SK-N-SH (cell line): ENCODE measurements around the gene CNTFR. TPM values are rescaled to one million over a fixed set of nuclear protein-coding genes. Genes with fewer than 3 reads are reported as not detected.

ENCODE experiments used
- CTCF ChIA-PET: fragments of 300-600, 350-600 bp; formaldehyde crosslinking; extraction: SDS; loops from one replicate; lab custom pipeline; 2021; lab: Yijun Ruan, JAX
- POLR2A ChIA-PET: fragments of 350-600 bp; sonication (Branson Sonifier 250); formaldehyde crosslinking; extraction: SDS; loops from one replicate; lab custom pipeline; 2020; ENCODE audit warnings: antibody characterized with exemption, inconsistent platforms; lab: Yijun Ruan, JAX
- DNase-seq: peaks from one replicate; pipeline ENCODE4 v3.0.0; 2012
- H2AFZ ChIP-seq: fragments of 200-600 bp; sonication (generic); 2 replicates; pipeline ENCODE4 v1.8.1; 2016; ENCODE audit warnings: antibody characterized with exemption, mild to moderate bottlenecking, low read depth
- H3F3A ChIP-seq: fragments of 200-600 bp; sonication (generic); replicated peaks from 2 replicates; pipeline ENCODE3; 2016; ENCODE audit warnings: antibody characterized with exemption, mild to moderate bottlenecking; ENCODE audit not compliant: insufficient read depth
- H3K27ac ChIP-seq, 2 experiments: fragments of 200-500 bp in 1 of 2; fragments of 200-600 bp in 1 of 2; sonication (Bioruptor generic) in 1 of 2; sonication (generic), shearing (Covaris generic) in 1 of 2; 2 replicates each; pipeline versions ENCODE4 v1.5.1 to v1.6.1; 2014 to 2016; ENCODE audit warnings: low read depth in 2 of 2, inconsistent platforms in 1 of 2, low read length in 1 of 2, mild to moderate bottlenecking in 1 of 2, mixed read lengths in 1 of 2
- H3K27me3 ChIP-seq: fragments of 200-600 bp; sonication (generic), shearing (Covaris generic); 2 replicates; pipeline ENCODE4 v1.6.1; 2016; ENCODE audit warnings: mixed run types; ENCODE audit not compliant: insufficient read depth
- H3K36me3 ChIP-seq, 2 experiments: fragments of 200-500 bp in 1 of 2; fragments of 200-600 bp in 1 of 2; sonication (Bioruptor generic) in 1 of 2; sonication (generic) in 1 of 2; replicated peaks in 1 of 2; 2 replicates each; pipeline versions ENCODE3 to v1.5.1; 2014 to 2016; ENCODE audit warnings: low read length in 1 of 2, mild to moderate bottlenecking in 1 of 2; ENCODE audit not compliant: insufficient read depth in 2 of 2, control insufficient read depth in 1 of 2
- H3K4me1 ChIP-seq, 2 experiments: fragments of 200-500 bp in 1 of 2; fragments of 200-600 bp in 1 of 2; sonication (Bioruptor generic) in 1 of 2; sonication (generic), shearing (Covaris generic) in 1 of 2; 2 replicates each; pipeline versions ENCODE4 v1.5.1 to v1.6.1; 2014 to 2016; ENCODE audit warnings: low read depth in 1 of 2, low read length in 1 of 2, mixed run types in 1 of 2; ENCODE audit not compliant: insufficient read depth in 2 of 2, control insufficient read depth in 1 of 2
- H3K4me2 ChIP-seq: fragments of 200-600 bp; sonication (generic), shearing (Covaris generic); 2 replicates; pipeline ENCODE4 v1.6.1; 2017; ENCODE audit warnings: mixed run types
- H3K4me3 ChIP-seq, 2 experiments: fragments of 200-500 bp in 1 of 2; fragments of 200-600 bp in 1 of 2; sonication (Bioruptor generic) in 1 of 2; sonication (generic), shearing (Covaris generic) in 1 of 2; 2 replicates each; pipeline versions ENCODE4 v1.5.1 to v1.8.1; 2014 to 2016; ENCODE audit warnings: low read depth in 2 of 2, inconsistent platforms in 1 of 2, low read length in 1 of 2, mild to moderate bottlenecking in 1 of 2, mixed read lengths in 1 of 2, moderate library complexity in 1 of 2
- H3K79me2 ChIP-seq: fragments of 200-600 bp; sonication (generic); 2 replicates; pipeline ENCODE4 v1.8.1; 2017; ENCODE audit warnings: mild to moderate bottlenecking; ENCODE audit not compliant: insufficient read depth
- H3K9ac ChIP-seq: fragments of 200-600 bp; sonication (generic); 2 replicates; pipeline ENCODE4 v1.6.1; 2017; ENCODE audit warnings: mixed run types
- H3K9me2 ChIP-seq: fragments of 200-600 bp; sonication (generic); 2 replicates; pipeline ENCODE4 v1.6.1; 2017; ENCODE audit warnings: mixed run types
- H3K9me3 ChIP-seq: fragments of 200-600 bp; sonication (generic); 2 replicates; pipeline ENCODE4 v1.6.1; 2017; ENCODE audit warnings: mixed run types, mild to moderate bottlenecking, moderate library complexity
- H4K20me1 ChIP-seq: fragments of 200-600 bp; sonication (generic); 2 replicates; pipeline ENCODE4 v1.6.1; 2017; ENCODE audit warnings: mild to moderate bottlenecking, mixed run types; ENCODE audit not compliant: insufficient read depth
- JUND ChIP-seq: IDR thresholded peaks from 2 replicates; pipeline ENCODE4 v1.4.0; 2012
- NFIC ChIP-seq: IDR thresholded peaks from 2 replicates; pipeline ENCODE4 v1.4.0; 2012; ENCODE audit warnings: borderline replicate concordance
- POLR2AphosphoS5 ChIP-seq: IDR thresholded peaks from 2 replicates; pipeline ENCODE4 v1.6.1; 2012; ENCODE audit warnings: low read depth, low read length
- RFX5 ChIP-seq: IDR thresholded peaks from 2 replicates; pipeline ENCODE4 v1.6.1; 2012; ENCODE audit warnings: mild to moderate bottlenecking, improper control_type of control experiment, low read length
- RXRA ChIP-seq: IDR thresholded peaks from 2 replicates; pipeline ENCODE4 v1.4.0; 2012; ENCODE audit warnings: low read depth, mild to moderate bottlenecking, borderline replicate concordance
- SMC3 ChIP-seq: IDR thresholded peaks from 2 replicates; pipeline ENCODE4 v1.6.1; 2012; ENCODE audit warnings: low read depth, low read length, improper control_type of control experiment
- TAF1 ChIP-seq: IDR thresholded peaks from 2 replicates; pipeline ENCODE4 v1.6.1; 2012; ENCODE audit warnings: low read depth, mild to moderate bottlenecking, low read length, moderate library complexity, borderline replicate concordance
- WGBS: methylation state at CpG from one replicate; pipeline ENCODE4 v1.1.6; 2017; ENCODE audit warnings: low lambda C conversion rate; 5-methylcytosine and 5-hydroxymethylcytosine counted together
- polyA plus RNA-seq, 3 experiments: library from polyadenylated mRNA; depleted of rRNA; stranded (reverse); fragments of >200 nt; gene quantifications; 2 replicates each; pipeline ENCODE4 v1.2.3, GENCODE V29; 2012
- TF ChIP-seq, protein P1 (sequence below): fragments of 150-350 bp; IDR thresholded peaks from 2 replicates; pipeline ENCODE4 v1.6.1; 2016; ENCODE audit warnings: mild to moderate bottlenecking, low read depth, low read length
- TF ChIP-seq, protein P2 (sequence below): IDR thresholded peaks from 2 replicates; pipeline ENCODE4 v1.4.0; 2012; ENCODE audit warnings: low read depth
- TF ChIP-seq, protein P3 (sequence below): fragments of 200-600 bp; sonication (generic); IDR thresholded peaks from 2 replicates; pipeline ENCODE4 v1.6.1; 2017; ENCODE audit warnings: antibody characterized with exemption, mild to moderate bottlenecking, moderate library complexity

CNTFR gene
- polyA plus RNA-seq, 1 of the 3 experiments (the other 2 are of a cell fraction), result 1.8 TPM

- no peaks in the 10 kb centered on the region for H3F3A ChIP-seq
- POLR2A ChIA-PET, result no interaction called here
- no peaks in the 10 kb centered on the region for H3K36me3 ChIP-seq
- TF ChIP-seq POLR2AphosphoS5 (no peak), NFIC (no peak), RXRA (no peak), JUND (no peak), RFX5 (no peak), TAF1 (no peak), SMC3 (no peak)
- TF ChIP-seq, protein P1, sequence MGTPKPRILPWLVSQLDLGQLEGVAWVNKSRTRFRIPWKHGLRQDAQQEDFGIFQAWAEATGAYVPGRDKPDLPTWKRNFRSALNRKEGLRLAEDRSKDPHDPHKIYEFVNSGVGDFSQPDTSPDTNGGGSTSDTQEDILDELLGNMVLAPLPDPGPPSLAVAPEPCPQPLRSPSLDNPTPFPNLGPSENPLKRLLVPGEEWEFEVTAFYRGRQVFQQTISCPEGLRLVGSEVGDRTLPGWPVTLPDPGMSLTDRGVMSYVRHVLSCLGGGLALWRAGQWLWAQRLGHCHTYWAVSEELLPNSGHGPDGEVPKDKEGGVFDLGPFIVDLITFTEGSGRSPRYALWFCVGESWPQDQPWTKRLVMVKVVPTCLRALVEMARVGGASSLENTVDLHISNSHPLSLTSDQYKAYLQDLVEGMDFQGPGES, result no peak
- TF ChIP-seq, protein P2, sequence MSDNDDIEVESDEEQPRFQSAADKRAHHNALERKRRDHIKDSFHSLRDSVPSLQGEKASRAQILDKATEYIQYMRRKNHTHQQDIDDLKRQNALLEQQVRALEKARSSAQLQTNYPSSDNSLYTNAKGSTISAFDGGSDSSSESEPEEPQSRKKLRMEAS, result no peak
- 57% methylated on average over 1 of the region's 1 CpG for WGBS
- no peak overlapping the region for H3K27ac ChIP-seq
- no peak overlapping the region for H3K4me3 ChIP-seq
- no peaks in the 10 kb centered on the region for H4K20me1 ChIP-seq
- no peaks in the 10 kb centered on the region; the same call in 1 of the 2 replicates for H3K27me3 ChIP-seq
- H3K9me2 ChIP-seq, result no peaks in the 10 kb centered on the region
- H3K9me3 ChIP-seq, result no peaks in the 10 kb centered on the region
- no peak overlapping the region for H2AFZ ChIP-seq
- no peak overlapping the region for H3K4me2 ChIP-seq
- CTCF ChIA-PET, result interaction anchor here (0.8 to 4.8 kb wide), 11 partner anchors 13 to 254 kb away, joined by 3 to 55 read pairs (median 4); partner anchors contain the start of gene RPP25L
- no peak overlapping the region for H3K9ac ChIP-seq
- peak; percentile 60 for DNase-seq
- H3K79me2 ChIP-seq, result no peaks in the 10 kb centered on the region
- peaks cover 0 to 7% of the 10 kb centered on the region in 2 experiments; a peak in 1 of 4 replicates for H3K4me1 ChIP-seq
Measured at GRCh38 chr9:34599546-34599945, 10.0 kb upstream of the CNTFR start.

- Histone ChIP-seq H3K9me2 (no peaks in the 10 kb centered on the region), H3F3A (no peaks in the 10 kb centered on the region), H3K4me2 (no peak overlapping the region), H3K9me3 (no peaks in the 10 kb centered on the region), H3K4me3 (no peak overlapping the region), H3K4me1 (peaks cover 0 to 13% of the 10 kb centered on the region in 2 experiments; a peak in 1 of 4 replicates), H2AFZ (no peak overlapping the region), H4K20me1 (0 out of 2 replicates have a peak, but pooled peaks cover 4% of the 10 kb centered on the region), H3K9ac (no peak overlapping the region), H3K36me3 (no peaks in the 10 kb centered on the region)
- POLR2A ChIA-PET, result no interaction called here
- DNase-seq, result no peak
- TF ChIP-seq, protein P3, sequence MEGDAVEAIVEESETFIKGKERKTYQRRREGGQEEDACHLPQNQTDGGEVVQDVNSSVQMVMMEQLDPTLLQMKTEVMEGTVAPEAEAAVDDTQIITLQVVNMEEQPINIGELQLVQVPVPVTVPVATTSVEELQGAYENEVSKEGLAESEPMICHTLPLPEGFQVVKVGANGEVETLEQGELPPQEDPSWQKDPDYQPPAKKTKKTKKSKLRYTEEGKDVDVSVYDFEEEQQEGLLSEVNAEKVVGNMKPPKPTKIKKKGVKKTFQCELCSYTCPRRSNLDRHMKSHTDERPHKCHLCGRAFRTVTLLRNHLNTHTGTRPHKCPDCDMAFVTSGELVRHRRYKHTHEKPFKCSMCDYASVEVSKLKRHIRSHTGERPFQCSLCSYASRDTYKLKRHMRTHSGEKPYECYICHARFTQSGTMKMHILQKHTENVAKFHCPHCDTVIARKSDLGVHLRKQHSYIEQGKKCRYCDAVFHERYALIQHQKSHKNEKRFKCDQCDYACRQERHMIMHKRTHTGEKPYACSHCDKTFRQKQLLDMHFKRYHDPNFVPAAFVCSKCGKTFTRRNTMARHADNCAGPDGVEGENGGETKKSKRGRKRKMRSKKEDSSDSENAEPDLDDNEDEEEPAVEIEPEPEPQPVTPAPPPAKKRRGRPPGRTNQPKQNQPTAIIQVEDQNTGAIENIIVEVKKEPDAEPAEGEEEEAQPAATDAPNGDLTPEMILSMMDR, result 0 out of 2 replicates have a peak, but pooled peaks have one; percentile 9
- no peak for TF ChIP-seq JUND
- TF ChIP-seq, all 33 proteins: peak for 1
- Histone ChIP-seq H3K79me2 (no peaks in the 10 kb centered on the region), H3K27ac (no peak overlapping the region), H3K27me3 (peaks cover 16% of the 10 kb centered on the region; the same call in 1 of the 2 replicates)
- 76% methylated on average over 9 of the region's 9 CpGs for WGBS
- CTCF ChIA-PET, result interaction anchor here (0.8 to 9.8 kb wide), 6 partner anchors 11 to 190 kb away, joined by 3 to 507 read pairs (median 58); partner anchors contain the start of gene ARID3C
Measured at GRCh38 chr9:34594177-34594576, 4.7 kb upstream of the CNTFR start.
